HCT116 (cell line): ENCODE data around the gene ARVCF.

ENCODE experiments used
- CTCF ChIP-seq, 3 experiments: fragments of 200-600 bp in 1 of 3; sonication (generic) in 1 of 3; IDR thresholded peaks in 2 of 3; conservative IDR thresholded peaks in 1 of 3; 2 replicates each; pipeline ENCODE4 v1.5.1; 2012 to 2017; ENCODE audit warnings: low read depth in 2 of 3, low read length in 2 of 3, antibody characterized with exemption in 1 of 3, borderline replicate concordance in 1 of 3, control low read depth in 1 of 3, mild to moderate bottlenecking in 1 of 3, mixed read lengths in 1 of 3, mixed run types in 1 of 3, moderate library complexity in 1 of 3; ENCODE audit not compliant: insufficient read depth in 1 of 3
- EZH2 ChIP-seq: fragments of 200-600 bp; sonication (generic); IDR thresholded peaks from 2 replicates; pipeline ENCODE4 v1.6.1; 2017; ENCODE audit warnings: antibody characterized with exemption, mixed run types
- EZH2phosphoT487 ChIP-seq: fragments of 200-600 bp; IDR thresholded peaks from 2 replicates; pipeline ENCODE4 v1.6.1; 2018; ENCODE audit warnings: antibody characterized with exemption, borderline replicate concordance
- MAX ChIP-seq: IDR thresholded peaks from 2 replicates; pipeline ENCODE4 v1.6.1; 2012
- POLR2A ChIP-seq: IDR thresholded peaks from 2 replicates; pipeline ENCODE4 v1.7.0; 2011; ENCODE audit warnings: borderline replicate concordance; ENCODE audit not compliant: insufficient read depth, insufficient read length; ENCODE audit errors: extremely low read depth

DNA sequence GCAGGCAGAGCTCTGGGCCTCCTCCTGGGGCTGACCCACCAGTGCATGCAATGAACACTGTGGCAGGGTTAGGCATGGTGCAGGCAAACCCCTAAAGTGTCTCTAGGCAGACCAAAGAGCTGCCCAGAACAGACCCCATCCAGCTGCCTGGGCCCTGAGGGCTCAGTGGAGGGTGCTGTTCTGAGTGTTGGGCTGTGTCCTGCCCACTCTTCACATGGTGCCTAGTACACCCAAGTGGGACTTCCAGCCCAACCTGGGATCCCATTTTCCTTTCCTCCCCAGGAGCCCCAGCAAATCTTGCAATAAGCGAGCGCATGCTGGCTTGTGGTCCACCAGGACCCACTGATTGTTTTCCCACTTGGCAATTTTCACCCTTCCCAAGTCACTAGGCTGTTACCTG is 26.4 kb downstream of the ARVCF start:
- TF ChIP-seq EZH2phosphoT487 = no peak
- no peak for TF ChIP-seq EZH2
- no peak for TF ChIP-seq CTCF (IDR thresholded peaks at IDR 0.05 in 2 of 3, conservative IDR thresholded peaks at IDR 0.05 in 1 of 3; ENCODE audit: borderline replicate concordance in 1 of 3, insufficient read depth in 1 of 3, low read depth in 2 of 3, low read length in 2 of 3)
- TF ChIP-seq POLR2A = no peak
- TF ChIP-seq MAX = no peak
